HCT116 (cell line): Measurements from ENCODE around the gene PLAC8L1.

Experiments used
- CTCF ChIP-seq, 3 experiments: fragments of 200-600 bp in 1 of 3; sonication (generic) in 1 of 3; IDR thresholded peaks in 2 of 3; conservative IDR thresholded peaks in 1 of 3; 2 replicates each; pipeline ENCODE4 v1.5.1; 2012 to 2017; ENCODE audit warnings: low read depth in 2 of 3, low read length in 2 of 3, antibody characterized with exemption in 1 of 3, borderline replicate concordance in 1 of 3, control low read depth in 1 of 3, mild to moderate bottlenecking in 1 of 3, mixed read lengths in 1 of 3, mixed run types in 1 of 3, moderate library complexity in 1 of 3; ENCODE audit not compliant: insufficient read depth in 1 of 3
- EZH2 ChIP-seq: fragments of 200-600 bp; sonication (generic); IDR thresholded peaks from 2 replicates; pipeline ENCODE4 v1.6.1; 2017; ENCODE audit warnings: antibody characterized with exemption, mixed run types
- FOSL1 ChIP-seq: IDR thresholded peaks from 2 replicates; pipeline ENCODE4 v1.6.1; 2012; ENCODE audit warnings: low read depth
- MAX ChIP-seq: IDR thresholded peaks from 2 replicates; pipeline ENCODE4 v1.6.1; 2012
- POLR2AphosphoS5 ChIP-seq: IDR thresholded peaks from 2 replicates; pipeline ENCODE4 v1.6.1; 2011; ENCODE audit warnings: mild to moderate bottlenecking, low read depth, low read length, moderate library complexity
- REST ChIP-seq: IDR thresholded peaks from 2 replicates; pipeline ENCODE4 v1.6.1; 2012; ENCODE audit warnings: low read depth
- ZBTB33 ChIP-seq: IDR thresholded peaks from 2 replicates; pipeline ENCODE4 v1.6.1; 2011; ENCODE audit warnings: mild to moderate bottlenecking, low read length, moderate library complexity; ENCODE audit not compliant: insufficient replicate concordance; ENCODE audit errors: extremely low read depth

- TF ChIP-seq FOSL1 (no peak), CTCF (IDR thresholded peaks at IDR 0.05 in 2 of 3, conservative IDR thresholded peaks at IDR 0.05 in 1 of 3; ENCODE audit: borderline replicate concordance in 1 of 3, insufficient read depth in 1 of 3, low read depth in 2 of 3, low read length in 2 of 3) (no peak), POLR2AphosphoS5 (no peak), EZH2 (no peak), ZBTB33 (no peak), REST (no peak), MAX (no peak)
Observed at GRCh38 chr5:146072595-146072994, 32.8 kb downstream of the PLAC8L1 start.
